ENCODE data around the gene COP1. TPM values are rescaled to one million over a fixed set of nuclear protein-coding genes. Genes with fewer than 3 reads are reported as not detected.

The COP1 gene
- total and polyA plus RNA-seq, 2 donors (not counting 3 experiments of a cell fraction or from before 2014, with no cell fraction given), result 16.5 to 40.9 TPM

DNA sequence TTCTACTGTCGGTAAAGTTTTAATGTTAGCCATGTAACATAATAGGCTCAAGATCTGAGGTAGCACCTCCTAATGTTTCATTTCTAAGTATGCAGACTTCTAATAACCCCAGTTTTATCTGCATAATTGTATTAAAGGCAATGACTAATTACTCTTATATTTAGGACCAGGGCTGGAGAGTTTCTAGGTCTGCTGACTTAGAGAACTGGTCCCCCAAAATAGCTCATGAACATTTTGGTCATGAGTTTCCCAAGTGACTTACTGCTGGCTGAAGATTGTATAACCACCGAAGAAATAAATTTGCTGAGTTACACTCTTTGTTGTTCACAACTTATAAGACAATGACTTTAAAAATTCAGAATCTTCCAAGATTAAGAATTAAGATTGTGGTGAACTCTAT is 265.9 kb downstream of the COP1 start:
- intact Hi-C loops (cut with micrococcal nuclease), result no loop called here
- FAIRE-seq (no peak), DNase-seq (ENCODE audit: low read depth, low spot score) (no peak)
- peaks cover 0 to 3% of the 10 kb centered on the region in 2 experiments for H3K36me3 ChIP-seq (ENCODE audit: control insufficient read depth in 2 of 2, extremely low read depth in 1 of 2, insufficient read depth in 2 of 2, low read length in 2 of 2)
- no peaks in the 10 kb centered on the region for H4K20me1 ChIP-seq (replicated peaks; ENCODE audit: control insufficient read depth, extremely low read depth, insufficient read depth, low read length)
- no peak overlapping the region for H3K9ac ChIP-seq (replicated peaks; ENCODE audit: extremely low read depth, insufficient read depth, low read length)
- no peak overlapping the region for H3K4me3 ChIP-seq (replicated peaks in 1 of 3; ENCODE audit: insufficient read depth in 1 of 3, low read depth in 1 of 3, low read length in 3 of 3)
- dilution Hi-C loops (cut with MboI; ENCODE audit: extremely low pct_ligation_motif_present, low sequenced_read_pairs), result no loop called here
- no peaks in the 10 kb centered on the region for H3K9me3 ChIP-seq (replicated peaks; ENCODE audit: control insufficient read depth, insufficient read depth, low read length)
- no TSS peak for BruUV-seq (replicated peaks)
- H3K4me1 ChIP-seq (ENCODE audit: control insufficient read depth, extremely low read depth, insufficient read depth, low read length), result no peaks in the 10 kb centered on the region
- no peaks in the 10 kb centered on the region for H3K9me1 ChIP-seq (replicated peaks; ENCODE audit: control insufficient read depth, extremely low read depth, insufficient read depth, low read length)
- no peak overlapping the region for H2AFZ ChIP-seq (ENCODE audit: low read depth, low read length)
- no peaks in the 10 kb centered on the region for H3K27me3 ChIP-seq (ENCODE audit: control insufficient read depth in 2 of 2, insufficient read depth in 2 of 2, low read length in 2 of 2)
- CTCF ChIA-PET, result interaction anchor here (1.0 kb wide), 1 partner anchor 75 kb away, joined by 3 read pairs; no protein-coding TSS in a partner anchor
- no peak overlapping the region for H3K27ac ChIP-seq (ENCODE audit: insufficient read depth, low read depth, low read length)
- no peak for TF ChIP-seq MAX (IDR thresholded peaks at IDR 0.05; ENCODE audit: insufficient read depth, insufficient read length)
- no peak for TF ChIP-seq JUN (IDR thresholded peaks at IDR 0.05; ENCODE audit: borderline replicate concordance, insufficient read depth, insufficient read length, low read depth)
- TF ChIP-seq MYC (IDR thresholded peaks at IDR 0.05; ENCODE audit: low read depth, low read length), result no peak
- no peak for TF ChIP-seq FOS (IDR thresholded peaks at IDR 0.05; ENCODE audit: borderline replicate concordance, insufficient read depth, low read length)
- TF ChIP-seq EZH2 (IDR thresholded peaks at IDR 0.05; ENCODE audit: borderline replicate concordance, low read depth, low read length, severe bottlenecking), result no peak
- TF ChIP-seq POLR2A (IDR thresholded peaks at IDR 0.05; ENCODE audit: low read depth, low read length), result no peak
- TF ChIP-seq POLR2AphosphoS5 (IDR thresholded peaks at IDR 0.05; ENCODE audit: insufficient read depth, low read depth, low read length), result no peak
- TF ChIP-seq, protein P1, sequence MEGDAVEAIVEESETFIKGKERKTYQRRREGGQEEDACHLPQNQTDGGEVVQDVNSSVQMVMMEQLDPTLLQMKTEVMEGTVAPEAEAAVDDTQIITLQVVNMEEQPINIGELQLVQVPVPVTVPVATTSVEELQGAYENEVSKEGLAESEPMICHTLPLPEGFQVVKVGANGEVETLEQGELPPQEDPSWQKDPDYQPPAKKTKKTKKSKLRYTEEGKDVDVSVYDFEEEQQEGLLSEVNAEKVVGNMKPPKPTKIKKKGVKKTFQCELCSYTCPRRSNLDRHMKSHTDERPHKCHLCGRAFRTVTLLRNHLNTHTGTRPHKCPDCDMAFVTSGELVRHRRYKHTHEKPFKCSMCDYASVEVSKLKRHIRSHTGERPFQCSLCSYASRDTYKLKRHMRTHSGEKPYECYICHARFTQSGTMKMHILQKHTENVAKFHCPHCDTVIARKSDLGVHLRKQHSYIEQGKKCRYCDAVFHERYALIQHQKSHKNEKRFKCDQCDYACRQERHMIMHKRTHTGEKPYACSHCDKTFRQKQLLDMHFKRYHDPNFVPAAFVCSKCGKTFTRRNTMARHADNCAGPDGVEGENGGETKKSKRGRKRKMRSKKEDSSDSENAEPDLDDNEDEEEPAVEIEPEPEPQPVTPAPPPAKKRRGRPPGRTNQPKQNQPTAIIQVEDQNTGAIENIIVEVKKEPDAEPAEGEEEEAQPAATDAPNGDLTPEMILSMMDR (IDR thresholded peaks at IDR 0.05; ENCODE audit: extremely low read depth in 1 of 2, insufficient read depth in 1 of 2, low read depth in 1 of 2, low read length in 2 of 2), result no peak
- TF ChIP-seq GATA2 (IDR thresholded peaks at IDR 0.05; ENCODE audit: insufficient read depth, insufficient read length, low read depth, low read length), result no peak
- POLR2A ChIA-PET, result no interaction called here
- no peaks in the 10 kb centered on the region for H3K79me2 ChIP-seq (ENCODE audit: control insufficient read depth, insufficient read depth, low read length)
- H3K4me2 ChIP-seq (ENCODE audit: insufficient read depth, low read length), result no peak overlapping the region

Data from endothelial cell of umbilical vein (primary cell).